Kidney epithelial cell (primary cell): ENCODE results near the gene SEC16B. TPM values are rescaled to one million over a fixed set of nuclear protein-coding genes. Genes with fewer than 3 reads are reported as not detected.

Source experiments
- DNase-seq: peaks from one replicate; pipeline ENCODE4 v3.0.0-alpha.2; 2010; ENCODE audit warnings: low read depth
- H3K27me3 ChIP-seq: 2 replicates; pipeline ENCODE4 v1.6.0; 2011; ENCODE audit warnings: low read length; ENCODE audit not compliant: control insufficient read depth, insufficient read depth
- H3K36me3 ChIP-seq: 2 replicates; pipeline ENCODE4 v1.5.1; 2011; ENCODE audit warnings: low read length; ENCODE audit not compliant: control insufficient read depth, insufficient read depth
- H3K4me3 ChIP-seq: 2 replicates; pipeline ENCODE4 v1.5.1; 2011; ENCODE audit warnings: low read depth, mild to moderate bottlenecking, control low read depth, low read length
- CTCF ChIP-seq: IDR thresholded peaks from 2 replicates; pipeline ENCODE4 v1.5.1; 2011; ENCODE audit warnings: mild to moderate bottlenecking, moderate library complexity, low read length, control low read depth, inconsistent platforms; ENCODE audit not compliant: insufficient read depth, poor library complexity, severe bottlenecking
- total RNA-seq: library from RNA; depleted of rRNA; stranded (reverse); fragments of >200 nt; gene quantifications from 2 replicates; pipeline ENCODE4 v1.2.3, GENCODE V29; 2015

SEC16B gene
- total RNA-seq, 1 donor from 2014 or later, result 0.96 TPM

- no peak for TF ChIP-seq CTCF
- DNase-seq, result no peak
- Histone ChIP-seq H3K4me3 (no peak overlapping the region), H3K27me3 (no peaks in the 10 kb centered on the region), H3K36me3 (no peaks in the 10 kb centered on the region)
Observed at GRCh38 chr1:177965293-177965692, 4.6 kb downstream of the SEC16B start.

- TF ChIP-seq CTCF, result no peak
Observed at GRCh38 chr1:177964336-177964735, 5.5 kb downstream of the SEC16B start.

GRCh38 chr1:177960939-177961622, 8.8 kb downstream of the SEC16B start:
- no peak for DNase-seq
- Histone ChIP-seq H3K27me3 (no peaks in the 10 kb centered on the region), H3K36me3 (no peaks in the 10 kb centered on the region), H3K4me3 (no peak overlapping the region)
- TF ChIP-seq CTCF, result no peak

More at GRCh38 chr1:177964336-177964735, 5.5 kb downstream of the SEC16B start:
- no peak for DNase-seq
- no peaks in the 10 kb centered on the region for H3K27me3 ChIP-seq
- H3K36me3 ChIP-seq, result no peaks in the 10 kb centered on the region
- no peak overlapping the region for H3K4me3 ChIP-seq

- TF ChIP-seq CTCF, result peak; percentile 49
- no peak for DNase-seq
- Histone ChIP-seq H3K27me3 (no peaks in the 10 kb centered on the region), H3K36me3 (no peaks in the 10 kb centered on the region), H3K4me3 (no peak overlapping the region)
Observed at GRCh38 chr1:177959811-177960515, 9.9 kb downstream of the SEC16B start.

GRCh38 chr1:177958092-177958491, 11.8 kb downstream of the SEC16B start:
- TF ChIP-seq CTCF, result no peak
- H3K27me3 ChIP-seq, result no peaks in the 10 kb centered on the region
- no peak for DNase-seq
- no peak overlapping the region for H3K4me3 ChIP-seq
- no peaks in the 10 kb centered on the region for H3K36me3 ChIP-seq
